HepG2 (cell line): ENCODE data around the gene FAM209A. TPM values are rescaled to one million over a fixed set of nuclear protein-coding genes. Genes with fewer than 3 reads are reported as not detected.
A peak's percentile ranks its signal among the peaks of the same experiment; 100 is the strongest.

Experiments
- CAMTA2 ChIP-seq: sonication (generic); formaldehyde crosslinking; IDR thresholded peaks from 2 replicates; pipeline ENCODE4 v1.4.0; 2020; ENCODE audit warnings: mild to moderate bottlenecking, missing genetic modification reagents, borderline replicate concordance
- CBFB ChIP-seq: sonication (generic); formaldehyde crosslinking; IDR thresholded peaks from 2 replicates; pipeline ENCODE4 v1.4.0; 2020; ENCODE audit warnings: missing genetic modification reagents
- CREM ChIP-seq, 2 experiments: sonication (generic) in 1 of 2; formaldehyde crosslinking in 1 of 2; IDR thresholded peaks; 2 replicates each; pipeline versions ENCODE4 v1.4.0 to v1.6.1; 2016 to 2020; ENCODE audit warnings: antibody characterized with exemption in 1 of 2, mild to moderate bottlenecking in 1 of 2, missing genetic modification reagents in 1 of 2
- FOSL1 ChIP-seq: sonication (generic); formaldehyde crosslinking; IDR thresholded peaks from 2 replicates; pipeline ENCODE4 v1.9.0; 2021; ENCODE audit warnings: missing genetic modification reagents, borderline replicate concordance
- GATAD2A ChIP-seq: IDR thresholded peaks from 2 replicates; pipeline ENCODE4 v1.6.1; 2016
- GFI1 ChIP-seq: sonication (generic); formaldehyde crosslinking; IDR thresholded peaks from 2 replicates; pipeline ENCODE4 v1.5.0; 2020; ENCODE audit warnings: missing genetic modification reagents, mild to moderate bottlenecking, borderline replicate concordance
- HCFC1 ChIP-seq: fragments of 150-350 bp; IDR thresholded peaks from 2 replicates; pipeline ENCODE4 v1.6.1; 2014; ENCODE audit warnings: low read depth, low read length
- HOXD1 ChIP-seq: sonication (generic); formaldehyde crosslinking; IDR thresholded peaks from 2 replicates; pipeline ENCODE4 v1.5.0; 2020; ENCODE audit warnings: missing genetic modification reagents
- KLF11 ChIP-seq: IDR thresholded peaks from 2 replicates; pipeline ENCODE4 v1.6.1; 2016; ENCODE audit warnings: missing compliant biosample characterization
- KLF16 ChIP-seq, 2 experiments: sonication (generic) in 1 of 2; formaldehyde crosslinking in 1 of 2; IDR thresholded peaks; 2 replicates each; pipeline versions ENCODE4 v1.6.1 to v1.8.0; 2016 to 2023; ENCODE audit warnings: missing genetic modification reagents in 2 of 2, missing compliant biosample characterization in 1 of 2
- MED1 ChIP-seq: sonication (generic); formaldehyde crosslinking; IDR thresholded peaks from 2 replicates; pipeline ENCODE4 v1.4.0; 2020; ENCODE audit warnings: missing genetic modification reagents
- NFE2 ChIP-seq: sonication (generic); formaldehyde crosslinking; IDR thresholded peaks from 2 replicates; pipeline ENCODE4 v1.4.0; 2020; ENCODE audit warnings: missing genetic modification reagents
- NR2F6 ChIP-seq, 2 experiments: IDR thresholded peaks; 2 replicates each; pipeline ENCODE4 v1.6.1; 2016; ENCODE audit warnings: antibody characterized with exemption in 1 of 2, mild to moderate bottlenecking in 1 of 2
- RAD21 ChIP-seq: fragments of 450-650 bp; formaldehyde crosslinking; IDR thresholded peaks from 2 replicates; pipeline ENCODE4 v1.5.0; 2020; ENCODE audit warnings: mild to moderate bottlenecking
- RAD51 ChIP-seq: fragments of 450-650 bp; IDR thresholded peaks from 2 replicates; pipeline ENCODE4 v1.6.1; 2016; ENCODE audit warnings: borderline replicate concordance
- RFX1 ChIP-seq: fragments of 450-650 bp; IDR thresholded peaks from 2 replicates; pipeline ENCODE4 v1.6.1; 2017
- SOX5 ChIP-seq: IDR thresholded peaks from 2 replicates; pipeline ENCODE4 v1.6.1; 2016; ENCODE audit warnings: borderline replicate concordance
- TEAD3 ChIP-seq: optimal IDR thresholded peaks from 2 replicates; pipeline ENCODE3; 2016; ENCODE audit warnings: borderline replicate concordance
- THYN1 ChIP-seq: sonication (generic); formaldehyde crosslinking; IDR thresholded peaks from 2 replicates; pipeline ENCODE4 v1.8.1; 2023; ENCODE audit warnings: low read depth, mild to moderate bottlenecking, moderate library complexity, missing genetic modification reagents, borderline replicate concordance
- YEATS2 ChIP-seq: sonication (generic); formaldehyde crosslinking; IDR thresholded peaks from 2 replicates; pipeline ENCODE4 v1.4.0; 2020; ENCODE audit warnings: missing genetic modification reagents, borderline replicate concordance
- ZBTB8A ChIP-seq: sonication (generic); formaldehyde crosslinking; IDR thresholded peaks from 2 replicates; pipeline ENCODE4 v1.4.0; 2020; ENCODE audit warnings: mild to moderate bottlenecking, low read depth, missing genetic modification reagents, borderline replicate concordance
- ZNF335 ChIP-seq: sonication (generic); formaldehyde crosslinking; IDR thresholded peaks from 2 replicates; pipeline ENCODE4 v1.4.0; 2020; ENCODE audit warnings: missing genetic modification reagents
- polyA plus RNA-seq, 8 experiments: library from polyadenylated mRNA; depleted of rRNA in 3 of 8; stranded (reverse) in 7 of 8; unstranded in 1 of 8; fragments of >200 nt; fragmentation: Illumina TruSeq in 4 of 8; extraction: Trizol in 4 of 8; gene quantifications; 2 replicates each; pipeline versions ENCODE4 v1.2.1 to v1.2.3, GENCODE V29; 2011 to 2016; ENCODE audit warnings: low read depth in 4 of 8, missing spikeins in 1 of 8, mixed read lengths in 1 of 8; ENCODE audit not compliant: insufficient read depth in 1 of 8
- total RNA-seq, 5 experiments: library from RNA; depleted of rRNA; stranded (reverse); fragments of >200 nt; fragmentation: Illumina TruSeq; extraction: Trizol; gene quantifications; 2 replicates each; pipeline ENCODE4 v1.2.3, GENCODE V29; 2016; ENCODE audit warnings: low read depth in 1 of 5
- TF ChIP-seq, protein P1 (sequence below): IDR thresholded peaks from 2 replicates; pipeline ENCODE4 v1.6.1; 2012; ENCODE audit warnings: low read depth, low read length, improper control_type of control experiment
- TF ChIP-seq, protein P2 (sequence below): sonication (generic); formaldehyde crosslinking; IDR thresholded peaks from 2 replicates; pipeline ENCODE4 v1.5.1; 2020; ENCODE audit warnings: mild to moderate bottlenecking, missing genetic modification reagents
- TF ChIP-seq, protein P3 (sequence below): sonication (generic); formaldehyde crosslinking; IDR thresholded peaks from 2 replicates; pipeline ENCODE4 v1.5.0; 2020; ENCODE audit warnings: missing genetic modification reagents
- TF ChIP-seq, protein P4 (sequence below): sonication (generic); formaldehyde crosslinking; IDR thresholded peaks from 2 replicates; pipeline ENCODE4 v1.5.0; 2020; ENCODE audit warnings: mild to moderate bottlenecking, missing genetic modification reagents, borderline replicate concordance

Gene FAM209A
- total and polyA plus RNA-seq, 2 of the 13 experiments (the other 11 are each of a cell fraction or from before 2014, with no cell fraction given) = 0.15 to 0.36 TPM

DNA sequence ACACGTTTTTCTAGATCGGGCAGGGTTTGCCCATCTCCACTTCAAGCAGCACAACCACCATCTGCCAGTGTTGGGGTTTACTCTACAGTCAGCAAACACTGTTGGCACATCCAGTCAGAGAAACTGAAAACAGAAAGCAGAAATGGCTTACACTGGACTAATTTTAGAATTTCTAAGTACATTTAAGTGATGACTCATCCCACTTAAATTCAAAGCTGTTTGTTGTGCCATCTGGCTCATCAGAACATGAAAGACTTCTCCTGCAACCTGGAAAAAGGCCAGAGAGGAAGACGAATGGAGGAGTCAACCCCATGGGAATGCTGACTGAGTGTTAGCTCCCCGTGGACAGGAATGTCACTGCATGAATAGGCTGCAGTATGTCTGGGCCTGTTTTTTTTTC lies 30.3 kb downstream of the FAM209A start (continued):
- TF ChIP-seq TEAD3 (CRISPR knock-in tag) (peak; percentile 28), YEATS2 (CRISPR knock-in tag) (peak; percentile 35; the same call in 1 of the 2 replicates), NR2F6 (IDR thresholded peaks at IDR 0.05) (no peak), NR2F6 (CRISPR knock-in tag; IDR thresholded peaks at IDR 0.05) (no peak), ZBTB8A (CRISPR knock-in tag) (no peak), ZNF335 (CRISPR knock-in tag) (peak; percentile 30; the same call in 1 of the 2 replicates), NFE2 (CRISPR knock-in tag) (0 out of 2 replicates have a peak, but pooled peaks have one; percentile 10), CREM (IDR thresholded peaks at IDR 0.05) (no peak), CREM (CRISPR knock-in tag; IDR thresholded peaks at IDR 0.05) (no peak), MED1 (CRISPR knock-in tag) (no peak), KLF16 (CRISPR knock-in tag; IDR thresholded peaks at IDR 0.05) (no peak), GATAD2A (CRISPR knock-in tag) (peak; percentile 47), RFX1 (no peak), THYN1 (CRISPR knock-in tag) (no peak), CBFB (CRISPR knock-in tag) (no peak), SOX5 (CRISPR knock-in tag) (peak; percentile 50; the same call in 1 of the 2 replicates), CAMTA2 (CRISPR knock-in tag) (no peak), RAD21 (no peak), KLF11 (CRISPR knock-in tag) (no peak), HCFC1 (no peak), HOXD1 (CRISPR knock-in tag) (no peak), FOSL1 (CRISPR knock-in tag) (peak; percentile 69; the same call in 1 of the 2 replicates), RAD51 (no peak), GFI1 (no peak)
- TF ChIP-seq, protein P1, sequence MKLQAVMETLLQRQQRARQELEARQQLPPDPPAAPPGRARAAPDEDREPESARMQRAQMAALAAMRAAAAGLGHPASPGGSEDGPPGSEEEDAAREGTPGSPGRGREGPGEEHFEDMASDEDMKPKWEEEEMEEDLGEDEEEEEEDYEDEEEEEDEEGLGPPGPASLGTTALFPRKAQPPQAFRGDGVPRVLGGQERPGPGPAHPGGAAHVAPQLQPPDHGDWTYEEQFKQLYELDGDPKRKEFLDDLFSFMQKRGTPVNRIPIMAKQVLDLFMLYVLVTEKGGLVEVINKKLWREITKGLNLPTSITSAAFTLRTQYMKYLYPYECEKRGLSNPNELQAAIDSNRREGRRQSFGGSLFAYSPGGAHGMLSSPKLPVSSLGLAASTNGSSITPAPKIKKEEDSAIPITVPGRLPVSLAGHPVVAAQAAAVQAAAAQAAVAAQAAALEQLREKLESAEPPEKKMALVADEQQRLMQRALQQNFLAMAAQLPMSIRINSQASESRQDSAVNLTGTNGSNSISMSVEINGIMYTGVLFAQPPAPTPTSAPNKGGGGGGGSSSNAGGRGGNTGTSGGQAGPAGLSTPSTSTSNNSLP = peak; percentile 73; the same call in 1 of the 2 replicates
- TF ChIP-seq, protein P2, sequence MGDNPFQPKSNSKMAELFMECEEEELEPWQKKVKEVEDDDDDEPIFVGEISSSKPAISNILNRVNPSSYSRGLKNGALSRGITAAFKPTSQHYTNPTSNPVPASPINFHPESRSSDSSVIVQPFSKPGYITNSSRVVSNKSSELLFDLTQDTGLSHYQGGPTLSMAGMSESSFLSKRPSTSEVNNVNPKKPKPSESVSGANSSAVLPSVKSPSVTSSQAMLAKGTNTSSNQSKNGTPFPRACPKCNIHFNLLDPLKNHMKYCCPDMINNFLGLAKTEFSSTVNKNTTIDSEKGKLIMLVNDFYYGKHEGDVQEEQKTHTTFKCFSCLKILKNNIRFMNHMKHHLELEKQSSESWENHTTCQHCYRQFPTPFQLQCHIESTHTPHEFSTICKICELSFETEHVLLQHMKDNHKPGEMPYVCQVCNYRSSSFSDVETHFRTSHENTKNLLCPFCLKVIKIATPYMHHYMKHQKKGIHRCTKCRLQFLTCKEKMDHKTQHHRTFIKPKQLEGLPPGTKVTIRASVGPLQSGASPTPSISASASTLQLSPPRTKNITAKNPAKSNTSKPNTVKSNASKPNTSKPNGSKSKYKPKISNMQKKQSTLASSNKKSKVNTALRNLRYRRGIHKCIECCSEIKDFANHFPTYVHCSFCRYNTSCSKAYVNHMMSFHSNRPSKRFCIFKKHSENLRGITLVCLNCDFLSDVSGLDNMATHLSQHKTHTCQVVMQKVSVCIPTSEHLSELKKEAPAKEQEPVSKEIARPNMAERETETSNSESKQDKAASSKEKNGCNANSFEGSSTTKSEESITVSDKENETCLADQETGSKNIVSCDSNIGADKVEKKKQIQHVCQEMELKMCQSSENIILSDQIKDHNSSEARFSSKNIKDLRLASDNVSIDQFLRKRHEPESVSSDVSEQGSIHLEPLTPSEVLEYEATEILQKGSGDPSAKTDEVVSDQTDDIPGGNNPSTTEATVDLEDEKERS (CRISPR knock-in tag) = no peak
- TF ChIP-seq, protein P3, sequence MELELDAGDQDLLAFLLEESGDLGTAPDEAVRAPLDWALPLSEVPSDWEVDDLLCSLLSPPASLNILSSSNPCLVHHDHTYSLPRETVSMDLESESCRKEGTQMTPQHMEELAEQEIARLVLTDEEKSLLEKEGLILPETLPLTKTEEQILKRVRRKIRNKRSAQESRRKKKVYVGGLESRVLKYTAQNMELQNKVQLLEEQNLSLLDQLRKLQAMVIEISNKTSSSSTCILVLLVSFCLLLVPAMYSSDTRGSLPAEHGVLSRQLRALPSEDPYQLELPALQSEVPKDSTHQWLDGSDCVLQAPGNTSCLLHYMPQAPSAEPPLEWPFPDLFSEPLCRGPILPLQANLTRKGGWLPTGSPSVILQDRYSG (CRISPR knock-in tag) = no peak
- TF ChIP-seq, protein P4, sequence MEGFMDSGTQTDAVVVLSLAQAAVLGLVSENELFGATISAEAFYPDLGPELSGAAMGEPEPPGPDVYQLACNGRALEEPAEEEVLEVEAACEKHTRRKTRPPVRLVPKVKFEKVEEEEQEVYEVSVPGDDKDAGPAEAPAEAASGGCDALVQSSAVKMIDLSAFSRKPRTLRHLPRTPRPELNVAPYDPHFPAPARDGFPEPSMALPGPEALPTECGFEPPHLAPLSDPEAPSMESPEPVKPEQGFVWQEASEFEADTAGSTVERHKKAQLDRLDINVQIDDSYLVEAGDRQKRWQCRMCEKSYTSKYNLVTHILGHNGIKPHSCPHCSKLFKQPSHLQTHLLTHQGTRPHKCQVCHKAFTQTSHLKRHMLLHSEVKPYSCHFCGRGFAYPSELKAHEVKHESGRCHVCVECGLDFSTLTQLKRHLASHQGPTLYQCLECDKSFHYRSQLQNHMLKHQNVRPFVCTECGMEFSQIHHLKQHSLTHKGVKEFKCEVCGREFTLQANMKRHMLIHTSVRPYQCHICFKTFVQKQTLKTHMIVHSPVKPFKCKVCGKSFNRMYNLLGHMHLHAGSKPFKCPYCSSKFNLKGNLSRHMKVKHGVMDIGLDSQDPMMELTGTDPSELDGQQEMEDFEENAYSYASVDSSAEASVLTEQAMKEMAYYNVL = no peak
